Testis (tissue), 2 donors: ENCODE measurements around the gene SKAP1.

Experiments
- POLR2A ChIP-seq: fragments of 450-650 bp; IDR thresholded peaks from one replicate; pipeline ENCODE4 v1.6.1; 2017; ENCODE audit warnings: antibody characterized with exemption, mild to moderate bottlenecking, moderate library complexity
- TF ChIP-seq, protein P1 (sequence below), 3 experiments: fragments of 450-650 bp in 2 of 3; fragments of 200-600 bp in 1 of 3; sonication (generic) in 1 of 3; IDR thresholded peaks; one replicate each; pipeline ENCODE4 v1.5.1; 2016 to 2019; ENCODE audit warnings: antibody characterized with exemption in 3 of 3, mild to moderate bottlenecking in 2 of 3, moderate library complexity in 1 of 3

DNA sequence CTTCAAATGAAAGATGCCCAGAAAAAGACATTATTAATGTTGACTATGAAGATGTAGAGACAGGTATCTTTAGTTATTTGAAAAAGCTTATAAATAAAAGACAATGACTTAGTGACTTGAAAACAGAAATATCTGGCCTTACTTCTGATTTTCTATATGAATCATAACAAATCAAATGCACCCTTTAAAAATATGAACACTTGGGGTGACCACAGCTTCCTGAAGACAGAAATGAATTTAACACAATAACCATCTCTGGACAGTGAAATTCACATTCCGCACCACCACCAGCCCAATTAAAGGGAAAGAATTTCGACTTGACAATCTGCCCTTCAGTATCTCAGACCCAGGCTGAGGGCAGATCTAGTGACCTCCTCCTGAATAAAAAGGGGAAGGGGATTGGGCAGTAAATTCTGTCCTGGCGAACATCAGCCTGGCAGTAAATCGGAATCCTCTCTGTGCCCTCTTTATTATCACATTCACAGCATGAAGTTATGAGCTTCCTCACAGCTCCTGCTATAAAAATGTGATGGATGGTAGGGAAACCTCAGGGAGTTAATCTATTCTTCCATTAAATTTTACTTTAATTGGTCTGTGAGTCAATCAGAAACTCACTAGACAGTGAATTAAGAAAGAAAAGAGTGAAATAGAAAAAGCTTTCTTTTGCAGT lies 190.9 kb downstream of the SKAP1 start:
- TF ChIP-seq, protein P1, sequence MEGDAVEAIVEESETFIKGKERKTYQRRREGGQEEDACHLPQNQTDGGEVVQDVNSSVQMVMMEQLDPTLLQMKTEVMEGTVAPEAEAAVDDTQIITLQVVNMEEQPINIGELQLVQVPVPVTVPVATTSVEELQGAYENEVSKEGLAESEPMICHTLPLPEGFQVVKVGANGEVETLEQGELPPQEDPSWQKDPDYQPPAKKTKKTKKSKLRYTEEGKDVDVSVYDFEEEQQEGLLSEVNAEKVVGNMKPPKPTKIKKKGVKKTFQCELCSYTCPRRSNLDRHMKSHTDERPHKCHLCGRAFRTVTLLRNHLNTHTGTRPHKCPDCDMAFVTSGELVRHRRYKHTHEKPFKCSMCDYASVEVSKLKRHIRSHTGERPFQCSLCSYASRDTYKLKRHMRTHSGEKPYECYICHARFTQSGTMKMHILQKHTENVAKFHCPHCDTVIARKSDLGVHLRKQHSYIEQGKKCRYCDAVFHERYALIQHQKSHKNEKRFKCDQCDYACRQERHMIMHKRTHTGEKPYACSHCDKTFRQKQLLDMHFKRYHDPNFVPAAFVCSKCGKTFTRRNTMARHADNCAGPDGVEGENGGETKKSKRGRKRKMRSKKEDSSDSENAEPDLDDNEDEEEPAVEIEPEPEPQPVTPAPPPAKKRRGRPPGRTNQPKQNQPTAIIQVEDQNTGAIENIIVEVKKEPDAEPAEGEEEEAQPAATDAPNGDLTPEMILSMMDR (IDR thresholded peaks at IDR 0.05) = no peak
- TF ChIP-seq POLR2A = no peak
